CD8-positive, alpha-beta memory T cell (primary cell): Measurements from ENCODE around the gene OBP2A. TPM values are rescaled to one million over a fixed set of nuclear protein-coding genes. Genes with fewer than 3 reads are reported as not detected.
"Not testable (repeated sequence)": the region's sequence is repeated elsewhere in the genome, so short reads cannot be mapped to it uniquely, and the experiment has no call there.

Source experiments
- CTCF ChIA-PET: fragments of 350-600 bp; sonication (Branson Sonifier 250); formaldehyde crosslinking; loops from one replicate; lab custom pipeline; 2021; ENCODE audit warnings: antibody characterized with exemption; lab: Charles Lee
- POLR2A ChIA-PET: fragments of 350-600 bp; sonication (Branson Sonifier 250); formaldehyde crosslinking; loops from one replicate; lab custom pipeline; 2021; ENCODE audit warnings: antibody characterized with exemption; lab: Charles Lee
- DNase-seq, 5 donors: peaks; one replicate each; pipeline versions ENCODE4 v3.0.0 to v3.0.0-alpha.2; 2020 to 2022; ENCODE audit warnings: mixed read lengths in 1 of 5
- H3K27ac ChIP-seq: one replicate; pipeline ENCODE4 v1.7.0; 2013; ENCODE audit warnings: low read depth, mild to moderate bottlenecking, low read length, moderate library complexity
- H3K27me3 ChIP-seq: 2 replicates; pipeline ENCODE4 v1.7.0; 2013; ENCODE audit warnings: low read length, mild to moderate bottlenecking; ENCODE audit not compliant: insufficient read depth, poor library complexity, severe bottlenecking
- H3K36me3 ChIP-seq: 2 replicates; pipeline ENCODE4 v1.7.0; 2013; ENCODE audit warnings: mild to moderate bottlenecking, low read length, moderate library complexity; ENCODE audit not compliant: insufficient read depth
- H3K4me1 ChIP-seq: 2 replicates; pipeline ENCODE4 v1.7.0; 2013; ENCODE audit warnings: mild to moderate bottlenecking, low read length, moderate library complexity; ENCODE audit not compliant: insufficient read depth
- H3K4me3 ChIP-seq: 2 replicates; pipeline ENCODE4 v1.7.0; 2013; ENCODE audit warnings: mild to moderate bottlenecking, low read length
- H3K9me3 ChIP-seq: 2 replicates; pipeline ENCODE4 v1.7.0; 2013; ENCODE audit warnings: mild to moderate bottlenecking, low read length
- H3K27ac Mint-ChIP-seq, 8 donors: one replicate each; pipeline ENCODE4 v1.8.0; 2020 to 2021; ENCODE audit warnings: mixed read lengths in 8 of 8, mild to moderate bottlenecking in 6 of 8, inconsistent platforms in 3 of 8, moderate library complexity in 3 of 8
- H3K27me3 Mint-ChIP-seq, 2 donors: one replicate each; pipeline ENCODE4 v1.8.0; 2020 to 2021; ENCODE audit warnings: mixed read lengths in 2 of 2, mild to moderate bottlenecking in 1 of 2, moderate library complexity in 1 of 2
- H3K36me3 Mint-ChIP-seq, 3 donors: one replicate each; pipeline ENCODE4 v1.8.0; 2020 to 2021; ENCODE audit warnings: mixed read lengths in 3 of 3, inconsistent platforms in 1 of 3, mild to moderate bottlenecking in 1 of 3
- H3K4me1 Mint-ChIP-seq, 3 donors: one replicate each; pipeline ENCODE4 v1.8.0; 2020 to 2021; ENCODE audit warnings: mixed read lengths in 3 of 3, inconsistent platforms in 1 of 3, mild to moderate bottlenecking in 1 of 3
- H3K4me3 Mint-ChIP-seq, 7 donors: one replicate each; pipeline ENCODE4 v1.8.0; 2020 to 2021; ENCODE audit warnings: mixed read lengths in 7 of 7, mild to moderate bottlenecking in 6 of 7, moderate library complexity in 4 of 7, inconsistent platforms in 2 of 7
- H3K9me3 Mint-ChIP-seq, 5 donors: one replicate each; pipeline ENCODE4 v1.8.0; 2020 to 2022; ENCODE audit warnings: mixed read lengths in 5 of 5, mild to moderate bottlenecking in 3 of 5, moderate library complexity in 2 of 5, inconsistent platforms in 1 of 5
- polyA plus RNA-seq: library from polyadenylated mRNA; unstranded; fragments of 300-500 nt; fragmentation: Illumina TruSeq; gene quantifications from one replicate; pipeline ENCODE4 v1.2.3, GENCODE V29; 2021
- total RNA-seq, 2 experiments: library from RNA; stranded (reverse); gene quantifications; one replicate each; pipeline ENCODE4 v1.2.3, GENCODE V29; 2021

OBP2A gene
- total RNA-seq (not detected), polyA plus RNA-seq (not detected)

- H3K27me3 Mint-ChIP-seq, CTCF ChIA-PET, H3K9me3 Mint-ChIP-seq, H3K36me3 Mint-ChIP-seq, H3K36me3 ChIP-seq, H3K9me3 ChIP-seq, H3K4me1 Mint-ChIP-seq, H3K27me3 ChIP-seq, H3K4me3 ChIP-seq, DNase-seq, H3K4me1 ChIP-seq, POLR2A ChIA-PET, H3K27ac ChIP-seq, H3K4me3 Mint-ChIP-seq, H3K27ac Mint-ChIP-seq: not testable (repeated sequence)
Observed at GRCh38 chr9:135545646-135546176, at the start of gene OBP2A. Gene OBP2A, plus strand, starts transcription at chr9:135546126. Its CDS starts 55 bp downstream, at chr9:135546181.

- Mint-ChIP-seq H3K27ac (peak overlapping the region in 2 of 8 donors; percentile 34 to 89), H3K4me1 (peaks cover 12 to 29% (median 17%) of the 10 kb centered on the region in 3 donors), H3K4me3 (peak overlapping the region in 5 of 7 donors; percentile 79 to 94 (median 89)), H3K36me3 (peaks cover 0 to 19% (median 1%) of the 10 kb centered on the region in 3 donors), H3K27me3 (peaks cover 3 to 12% of the 10 kb centered on the region in 2 donors), H3K9me3 (no peaks in the 10 kb centered on the region)
- ChIA-PET POLR2A (no interaction called here), CTCF (no interaction called here)
- peaks cover 11% of the 10 kb centered on the region for H3K36me3 ChIP-seq
- no peaks in the 10 kb centered on the region for H3K9me3 ChIP-seq
- peak in 1 of 5 donors; percentile 32 for DNase-seq
- H3K27me3 ChIP-seq: no peaks in the 10 kb centered on the region
- H3K4me3 ChIP-seq: no peak overlapping the region
- peaks cover 23% of the 10 kb centered on the region for H3K4me1 ChIP-seq
- H3K27ac ChIP-seq: no peak overlapping the region
Observed at GRCh38 chr9:135498381-135499126, 47.4 kb upstream of the OBP2A start.

DNA sequence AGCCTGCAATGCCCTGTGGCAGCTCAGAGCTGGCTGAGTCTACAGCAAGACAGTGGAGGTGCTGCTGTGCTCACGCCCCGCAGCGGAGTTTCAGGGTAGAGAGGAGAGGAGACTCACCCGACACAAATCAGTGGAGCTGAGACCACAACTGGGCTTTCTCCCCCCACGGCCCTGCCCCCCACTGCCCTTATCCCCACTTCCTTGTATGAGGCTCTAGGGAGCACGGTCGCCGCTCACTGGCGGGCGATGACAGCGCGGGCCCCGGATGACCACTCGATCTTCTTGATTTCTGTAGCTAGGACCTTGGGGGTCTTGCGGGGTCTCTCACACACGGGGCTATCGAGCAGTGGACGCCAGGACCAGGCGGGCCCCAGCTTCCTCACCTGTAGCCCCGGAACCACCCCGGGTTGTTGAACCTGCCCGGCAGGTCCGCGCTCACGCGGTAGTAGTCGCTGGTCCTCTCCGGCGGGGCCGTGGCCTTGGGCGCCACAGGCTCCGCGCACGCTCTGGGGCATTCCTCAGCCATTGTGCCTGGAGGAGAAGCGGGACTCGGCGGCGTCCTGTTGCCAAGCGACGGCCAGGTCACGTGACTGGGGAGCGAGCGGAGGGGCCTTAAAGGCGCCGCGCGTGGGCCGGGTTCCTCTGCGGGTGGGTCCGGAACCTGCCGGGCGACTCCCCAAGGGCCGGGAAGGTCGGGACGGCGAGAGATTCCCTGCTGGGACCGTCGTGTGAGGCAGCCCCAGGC, 46.4 kb upstream of the OBP2A start:
- POLR2A ChIA-PET: no interaction called here
- peak overlapping the region in 5 of 8 donors; percentile 19 to 89 (median 63) for H3K27ac Mint-ChIP-seq
- peaks cover 0 to 28% (median 4%) of the 10 kb centered on the region in 3 donors for H3K36me3 Mint-ChIP-seq
- peaks cover 15 to 31% (median 22%) of the 10 kb centered on the region in 3 donors for H3K4me1 Mint-ChIP-seq
- CTCF ChIA-PET: interaction anchor here (0.9 kb wide), 1 partner anchor 18 kb away, joined by 4 read pairs; no protein-coding TSS in a partner anchor
- peak; percentile 78 to 93 (median 91) for DNase-seq
- Histone ChIP-seq H3K36me3 (peaks cover 18% of the 10 kb centered on the region), H3K27ac (peak overlapping the region; percentile 64), H3K4me3 (peak overlapping the region; percentile 79), H3K9me3 (no peaks in the 10 kb centered on the region), H3K4me1 (peaks cover 27% of the 10 kb centered on the region), H3K27me3 (no peaks in the 10 kb centered on the region)
- peaks cover 3 to 12% of the 10 kb centered on the region in 2 donors for H3K27me3 Mint-ChIP-seq
- H3K9me3 Mint-ChIP-seq: no peaks in the 10 kb centered on the region
- peak overlapping the region; percentile 79 to 94 (median 89) for H3K4me3 Mint-ChIP-seq

DNA sequence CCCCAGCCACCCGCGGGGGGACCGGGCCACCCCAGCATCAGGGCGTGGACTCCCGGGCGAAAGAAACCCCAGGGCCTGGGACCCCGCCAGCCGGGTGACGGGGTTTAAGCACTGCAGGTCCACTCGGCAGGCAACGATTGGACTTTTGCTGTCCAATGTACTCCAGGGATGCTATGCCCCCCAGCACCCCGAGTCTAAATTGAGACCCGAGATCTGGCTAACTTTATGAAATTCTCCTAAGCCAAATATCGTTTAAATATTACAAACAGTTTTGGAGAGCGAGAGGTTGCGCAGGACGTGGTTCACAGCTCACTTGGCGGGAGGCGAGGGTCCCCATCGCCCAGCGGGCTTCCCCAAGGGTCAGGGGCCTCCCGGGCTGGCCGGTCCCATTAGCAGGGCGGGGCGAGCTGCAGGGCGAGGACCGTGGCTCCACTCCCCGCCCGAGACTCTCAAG, 45.8 kb upstream of the OBP2A start:
- no peak for DNase-seq
- Histone ChIP-seq H3K27ac (peak overlapping the region; percentile 64), H3K36me3 (peaks cover 18% of the 10 kb centered on the region), H3K4me3 (peak overlapping the region; percentile 79), H3K4me1 (peaks cover 27% of the 10 kb centered on the region), H3K27me3 (no peaks in the 10 kb centered on the region), H3K9me3 (no peaks in the 10 kb centered on the region)
- H3K4me3 Mint-ChIP-seq: peak overlapping the region; percentile 86 to 98 (median 91)
- CTCF ChIA-PET: interaction anchor here (0.9 kb wide), 1 partner anchor 19 kb away, joined by 4 read pairs; no protein-coding TSS in a partner anchor
- H3K9me3 Mint-ChIP-seq: no peaks in the 10 kb centered on the region
- peaks cover 17 to 34% (median 25%) of the 10 kb centered on the region in 3 donors for H3K4me1 Mint-ChIP-seq
- peaks cover 3 to 6% of the 10 kb centered on the region in 2 donors for H3K27me3 Mint-ChIP-seq
- H3K36me3 Mint-ChIP-seq: peaks cover 0 to 34% (median 5%) of the 10 kb centered on the region in 3 donors
- POLR2A ChIA-PET: no interaction called here
- peak overlapping the region in 3 of 8 donors; percentile 21 to 89 (median 77) for H3K27ac Mint-ChIP-seq

- Mint-ChIP-seq H3K4me1 (peaks cover 17 to 34% (median 25%) of the 10 kb centered on the region in 3 donors), H3K27ac (peak within 1 kb of the TSS; percentile 70 to 98 (median 87)), H3K9me3 (no peaks in the 10 kb centered on the region), H3K36me3 (peaks cover 0 to 37% (median 5%) of the 10 kb centered on the region in 3 donors), H3K27me3 (peaks cover 3 to 4% of the 10 kb centered on the region in 2 donors), H3K4me3 (peak within 1 kb of the TSS; percentile 86 to 98 (median 91))
- H3K4me1 ChIP-seq: peaks cover 27% of the 10 kb centered on the region
- H3K27ac ChIP-seq: peak within 1 kb of the TSS; percentile 64
- H3K9me3 ChIP-seq: no peaks in the 10 kb centered on the region
- ChIA-PET CTCF (interaction anchor here (0.9 kb wide), 1 partner anchor 20 kb away, joined by 4 read pairs; no protein-coding TSS in a partner anchor), POLR2A (no interaction called here)
- peaks cover 18% of the 10 kb centered on the region for H3K36me3 ChIP-seq
- no peaks in the 10 kb centered on the region for H3K27me3 ChIP-seq
- peak; percentile 73 to 87 (median 78) for DNase-seq
- H3K4me3 ChIP-seq: peak within 1 kb of the TSS; percentile 79
Observed at GRCh38 chr9:135500525-135501260, 45.2 kb upstream of the OBP2A start, which contains the start of gene MRPS2. Gene MRPS2, plus strand, starts transcription at chr9:135500682. Its CDS starts 29 bp downstream, at chr9:135500711.

DNA sequence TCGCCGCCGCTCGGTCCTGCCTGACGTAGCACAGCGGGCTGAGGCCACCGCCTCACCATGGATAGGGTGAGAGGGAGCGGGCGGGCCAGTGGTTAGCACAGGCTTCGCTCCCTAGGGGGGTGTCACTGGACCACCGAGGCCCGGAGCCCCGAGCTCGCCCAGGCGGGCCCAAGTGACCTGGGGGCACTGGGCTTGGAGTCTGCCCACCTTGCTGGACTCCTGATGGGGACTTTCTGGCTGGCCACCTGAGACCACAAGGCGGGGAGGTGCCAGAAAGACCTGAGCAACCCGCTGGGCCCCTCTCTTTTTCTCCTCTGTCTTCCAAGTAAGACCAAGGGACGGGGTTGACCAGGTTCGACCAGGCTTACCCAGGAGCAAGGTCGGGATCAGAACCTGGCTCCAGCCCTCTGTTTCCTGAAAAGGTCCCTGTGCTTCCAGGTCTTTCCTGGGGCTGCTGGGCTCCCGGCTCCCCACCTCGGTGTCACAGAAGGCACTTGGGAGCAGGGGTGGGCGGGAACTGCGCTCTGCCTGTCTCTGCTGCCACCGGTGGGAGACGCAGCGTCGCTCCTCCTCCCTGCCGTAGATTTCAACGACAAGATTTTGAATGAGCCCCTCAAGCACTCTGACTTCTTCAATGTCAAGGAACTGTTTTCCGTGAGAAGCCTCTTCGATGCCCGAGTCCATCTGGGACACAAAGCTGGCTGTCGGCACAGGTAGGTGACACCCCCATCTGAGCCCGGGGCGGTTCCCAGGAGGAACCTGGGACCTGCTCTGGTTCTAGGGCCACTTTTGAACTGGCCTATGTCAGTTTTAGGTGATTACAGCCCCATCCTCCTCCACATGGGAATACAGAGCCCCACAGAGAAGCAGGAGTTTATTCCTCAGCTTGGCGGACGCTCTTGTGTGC, 44.4 kb upstream of the OBP2A start:
- Mint-ChIP-seq H3K27me3 (peaks cover 3 to 4% of the 10 kb centered on the region in 2 donors), H3K9me3 (no peaks in the 10 kb centered on the region), H3K4me3 (peak overlapping the region; percentile 78 to 98 (median 90)), H3K4me1 (peaks cover 17 to 34% (median 25%) of the 10 kb centered on the region in 3 donors), H3K36me3 (peaks cover 0 to 37% (median 5%) of the 10 kb centered on the region in 3 donors), H3K27ac (peak overlapping the region in 4 of 8 donors; percentile 27 to 82 (median 76))
- DNase-seq: peak in 1 of 5 donors; percentile 51
- H3K9me3 ChIP-seq: no peaks in the 10 kb centered on the region
- H3K36me3 ChIP-seq: peaks cover 18% of the 10 kb centered on the region
- ChIA-PET POLR2A (no interaction called here), CTCF (no interaction called here)
- peak overlapping the region; percentile 64 for H3K27ac ChIP-seq
- peaks cover 27% of the 10 kb centered on the region for H3K4me1 ChIP-seq
- peak overlapping the region; percentile 79 for H3K4me3 ChIP-seq
- H3K27me3 ChIP-seq: no peaks in the 10 kb centered on the region
